Stomach (tissue), 4 donors: Measurements from ENCODE around the gene PSMB5.

Experiments
- CTCF ChIP-seq, 7 experiments: fragments of 450-650 bp in 4 of 7; fragments of 200-600 bp in 3 of 7; sonication (generic) in 3 of 7; IDR thresholded peaks; one replicate each; pipeline ENCODE4 v1.5.1; 2016 to 2019; ENCODE audit warnings: antibody characterized with exemption in 7 of 7, control low read depth in 2 of 7, mild to moderate bottlenecking in 1 of 7
- POLR2AphosphoS5 ChIP-seq, 3 donors: sonication (generic); formaldehyde crosslinking; IDR thresholded peaks; one replicate each; pipeline ENCODE4 v1.6.1; 2016; ENCODE audit warnings: antibody characterized with exemption in 3 of 3

GRCh38 chr14:23044840-23045239 lies 10.1 kb upstream of the PSMB5 start:
- TF ChIP-seq POLR2AphosphoS5 (IDR thresholded peaks at IDR 0.05), result no peak
- TF ChIP-seq CTCF (IDR thresholded peaks at IDR 0.05), result no peak
